ENCODE results near the gene PCNX1.

- TF ChIP-seq EZH2phosphoT487 (IDR thresholded peaks at IDR 0.05; ENCODE audit: insufficient read depth, low read depth) (no peak), EZH2 (IDR thresholded peaks at IDR 0.05; ENCODE audit: insufficient read depth, poor library complexity, severe bottlenecking) (no peak)
Measured at GRCh38 chr14:70954068-70954467, 46.8 kb downstream of the PCNX1 start.

All from GM23248 (cell line).